NB4 (cell line): ENCODE data around the gene PLXDC2.
"Not testable (repeated sequence)": the region's sequence is repeated elsewhere in the genome, so short reads cannot be mapped to it uniquely, and the experiment has no call there.

Source experiments
- DNase-seq: peaks from one replicate; pipeline ENCODE4 v3.0.0; 2010; ENCODE audit warnings: low read depth
- H3K4me3 ChIP-seq: one replicate; pipeline ENCODE4 v1.5.1; 2011; ENCODE audit warnings: mild to moderate bottlenecking, low read depth, low read length, moderate library complexity
- MYC ChIP-seq: IDR thresholded peaks from 2 replicates; pipeline ENCODE4 v1.6.1; 2011; ENCODE audit warnings: low read depth, low read length
- POLR2A ChIP-seq: IDR thresholded peaks from 2 replicates; pipeline ENCODE4 v1.6.1; 2011; ENCODE audit warnings: mild to moderate bottlenecking; ENCODE audit not compliant: insufficient read length; ENCODE audit errors: extremely low read depth
- TF ChIP-seq, protein P1 (sequence below): IDR thresholded peaks from one replicate; pipeline ENCODE4 v1.5.1; 2012; ENCODE audit warnings: low read depth, low read length
- TF ChIP-seq, protein P2 (sequence below): IDR thresholded peaks from 2 replicates; pipeline ENCODE4 v1.6.1; 2011; ENCODE audit warnings: low read depth, low read length

PLXDC2 gene

DNA sequence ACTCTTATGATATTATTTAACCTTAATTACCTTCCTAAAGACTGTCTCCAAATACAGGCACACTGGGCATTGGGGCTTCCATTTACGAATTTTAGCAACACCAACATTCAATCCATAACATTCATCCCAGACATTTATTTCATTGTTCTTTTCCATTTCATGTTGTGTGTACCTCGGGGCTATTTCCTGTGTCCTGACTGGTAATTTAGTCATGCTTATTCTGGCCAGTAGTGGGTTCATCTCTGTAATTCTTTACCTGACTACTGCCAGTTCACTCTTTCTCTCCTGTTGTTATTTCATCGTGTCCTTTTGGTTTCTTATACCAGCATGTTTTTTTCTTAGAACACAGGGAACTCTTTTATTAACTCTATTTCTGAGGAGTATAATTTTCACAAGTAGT, 225.7 kb downstream of the PLXDC2 start:
- no peak for TF ChIP-seq MYC
- TF ChIP-seq, protein P1, sequence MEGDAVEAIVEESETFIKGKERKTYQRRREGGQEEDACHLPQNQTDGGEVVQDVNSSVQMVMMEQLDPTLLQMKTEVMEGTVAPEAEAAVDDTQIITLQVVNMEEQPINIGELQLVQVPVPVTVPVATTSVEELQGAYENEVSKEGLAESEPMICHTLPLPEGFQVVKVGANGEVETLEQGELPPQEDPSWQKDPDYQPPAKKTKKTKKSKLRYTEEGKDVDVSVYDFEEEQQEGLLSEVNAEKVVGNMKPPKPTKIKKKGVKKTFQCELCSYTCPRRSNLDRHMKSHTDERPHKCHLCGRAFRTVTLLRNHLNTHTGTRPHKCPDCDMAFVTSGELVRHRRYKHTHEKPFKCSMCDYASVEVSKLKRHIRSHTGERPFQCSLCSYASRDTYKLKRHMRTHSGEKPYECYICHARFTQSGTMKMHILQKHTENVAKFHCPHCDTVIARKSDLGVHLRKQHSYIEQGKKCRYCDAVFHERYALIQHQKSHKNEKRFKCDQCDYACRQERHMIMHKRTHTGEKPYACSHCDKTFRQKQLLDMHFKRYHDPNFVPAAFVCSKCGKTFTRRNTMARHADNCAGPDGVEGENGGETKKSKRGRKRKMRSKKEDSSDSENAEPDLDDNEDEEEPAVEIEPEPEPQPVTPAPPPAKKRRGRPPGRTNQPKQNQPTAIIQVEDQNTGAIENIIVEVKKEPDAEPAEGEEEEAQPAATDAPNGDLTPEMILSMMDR = no peak
- TF ChIP-seq, protein P2, sequence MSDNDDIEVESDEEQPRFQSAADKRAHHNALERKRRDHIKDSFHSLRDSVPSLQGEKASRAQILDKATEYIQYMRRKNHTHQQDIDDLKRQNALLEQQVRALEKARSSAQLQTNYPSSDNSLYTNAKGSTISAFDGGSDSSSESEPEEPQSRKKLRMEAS = no peak
- no peak for TF ChIP-seq POLR2A
- no peak overlapping the region for H3K4me3 ChIP-seq
- no peak for DNase-seq

DNA sequence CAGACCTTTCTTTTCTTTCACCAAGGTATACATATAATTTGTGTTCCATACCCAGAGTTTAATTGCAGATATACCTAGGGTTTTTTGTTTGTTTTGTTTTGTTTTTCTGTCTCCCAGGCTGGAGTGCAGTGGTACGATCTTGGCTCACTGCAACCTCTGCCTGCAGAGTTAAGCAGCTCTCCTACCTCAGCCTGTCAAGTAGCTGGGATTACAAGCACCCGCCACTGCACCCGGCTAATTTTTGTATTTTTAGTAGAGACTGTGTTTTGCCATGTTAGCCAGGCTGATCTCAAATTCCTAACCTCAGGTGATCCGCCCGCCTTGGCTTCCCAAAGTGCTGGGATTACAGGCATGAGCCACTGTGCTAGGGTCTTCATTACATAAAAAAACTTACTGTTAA, 228.9 kb downstream of the PLXDC2 start:
- DNase-seq, H3K4me3 ChIP-seq: not testable (repeated sequence)

DNA sequence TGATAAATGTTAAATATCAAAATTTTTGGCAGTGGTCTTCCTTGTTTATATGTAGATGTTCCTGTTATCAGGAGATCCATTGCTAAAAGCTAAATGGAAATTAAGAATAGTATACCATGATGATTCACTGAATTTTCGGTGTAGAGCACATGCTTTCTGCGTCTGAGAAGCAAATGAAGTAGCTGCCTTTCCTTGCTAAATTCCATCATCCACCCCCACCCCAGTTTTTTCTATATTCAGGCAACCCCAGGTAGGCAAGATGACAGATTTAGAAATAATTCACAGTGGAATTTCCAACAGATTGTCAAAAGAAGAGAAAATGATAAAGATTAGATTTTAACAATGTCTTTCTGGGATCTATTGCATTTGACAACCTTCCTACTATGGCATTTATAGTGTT, 231.9 kb downstream of the PLXDC2 start:
- no peak for DNase-seq
- TF ChIP-seq, protein P1 = no peak
- no peak for TF ChIP-seq POLR2A
- TF ChIP-seq, protein P2 = no peak
- no peak for TF ChIP-seq MYC
- H3K4me3 ChIP-seq = no peak overlapping the region

DNA sequence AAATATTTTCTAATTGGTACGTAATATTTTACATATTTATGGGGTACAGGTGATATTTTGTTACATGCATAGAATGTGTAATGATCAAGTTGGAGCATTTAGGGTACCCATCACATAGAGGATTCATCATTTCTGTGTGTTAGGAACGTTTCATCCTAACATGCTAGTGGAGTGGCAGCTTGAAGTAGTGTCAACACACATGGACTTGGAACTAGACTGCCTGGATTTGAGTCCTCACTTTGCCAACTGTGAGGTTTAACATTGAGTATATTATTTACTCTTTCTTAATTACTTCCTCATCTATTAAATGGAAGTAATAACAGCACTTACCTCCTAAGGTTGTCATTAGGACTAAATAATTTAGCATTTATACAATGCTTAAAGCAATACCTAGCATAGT, 241.9 kb downstream of the PLXDC2 start:
- DNase-seq = no peak
- TF ChIP-seq POLR2A = no peak
- TF ChIP-seq, protein P2 = no peak
- TF ChIP-seq, protein P1 = no peak
- H3K4me3 ChIP-seq = no peak overlapping the region

DNA sequence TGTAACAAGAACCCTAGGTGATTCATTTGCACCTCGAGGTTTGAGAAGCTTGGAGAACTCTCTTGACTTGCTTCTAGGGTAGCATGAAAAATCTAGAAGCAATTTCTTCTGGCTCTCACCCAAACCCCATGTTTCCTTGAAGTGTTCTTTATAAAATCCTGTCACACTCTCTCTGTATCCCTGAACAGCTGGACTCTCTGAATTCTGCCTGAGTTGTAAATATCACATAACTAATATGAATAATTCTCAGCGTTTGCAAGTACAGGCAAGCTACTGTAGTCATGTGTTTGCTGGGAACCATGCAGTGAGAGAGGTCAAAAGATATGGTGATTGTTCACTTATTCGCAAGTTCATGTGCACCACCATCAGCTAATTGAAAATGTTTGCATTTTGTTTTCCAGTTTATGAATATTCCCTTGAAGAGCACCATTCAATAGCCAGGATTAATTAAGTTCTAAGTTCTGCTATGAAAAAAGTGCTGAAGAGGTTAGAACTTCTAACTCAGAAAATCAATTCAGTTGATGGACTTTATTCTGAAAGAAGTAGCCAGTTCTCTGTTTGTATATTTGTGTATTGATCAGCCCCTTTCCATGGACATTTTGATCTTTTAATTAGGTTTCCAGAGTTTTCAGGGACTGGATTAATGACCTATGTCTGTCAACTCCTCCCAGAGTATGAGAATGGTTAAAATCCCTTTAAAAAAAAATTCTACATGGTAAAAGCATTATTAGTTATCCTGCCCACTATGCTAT, 243.0 kb downstream of the PLXDC2 start:
- no peak overlapping the region for H3K4me3 ChIP-seq
- TF ChIP-seq POLR2A (no peak), MYC (no peak)
- TF ChIP-seq, protein P2 = no peak
- TF ChIP-seq, protein P1 = no peak
- no peak for DNase-seq

DNA sequence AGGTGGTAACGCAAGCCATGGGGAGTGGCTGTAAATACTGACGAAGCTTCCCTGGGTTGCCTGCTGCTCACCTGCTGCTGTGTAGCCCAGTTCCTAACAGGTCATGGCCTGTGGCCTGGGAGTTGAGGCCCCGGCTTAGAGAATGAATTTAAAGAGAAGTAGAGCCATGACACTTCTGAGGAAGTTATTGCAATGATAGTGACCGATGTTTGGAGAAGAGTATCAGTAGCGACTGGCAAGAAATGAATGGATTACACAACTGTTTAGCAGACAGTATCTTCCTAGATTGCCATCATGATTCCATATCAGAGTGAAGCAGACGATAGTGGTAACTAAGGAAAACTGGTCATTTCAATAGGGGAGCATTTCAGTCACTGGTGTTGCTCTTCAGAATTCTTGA, 249.6 kb downstream of the PLXDC2 start:
- H3K4me3 ChIP-seq = no peak overlapping the region
- TF ChIP-seq, protein P2 = no peak
- TF ChIP-seq POLR2A = no peak
- TF ChIP-seq, protein P1 = no peak
- TF ChIP-seq MYC = no peak
- no peak for DNase-seq
